Non-pigmented ciliary epithelial cell (primary cell): ENCODE results near the gene WNT7A.

Experiments used
- DNase-seq: peaks from one replicate; pipeline ENCODE4 v3.0.0-alpha.2; 2010; ENCODE audit warnings: low read depth

WNT7A gene

DNA sequence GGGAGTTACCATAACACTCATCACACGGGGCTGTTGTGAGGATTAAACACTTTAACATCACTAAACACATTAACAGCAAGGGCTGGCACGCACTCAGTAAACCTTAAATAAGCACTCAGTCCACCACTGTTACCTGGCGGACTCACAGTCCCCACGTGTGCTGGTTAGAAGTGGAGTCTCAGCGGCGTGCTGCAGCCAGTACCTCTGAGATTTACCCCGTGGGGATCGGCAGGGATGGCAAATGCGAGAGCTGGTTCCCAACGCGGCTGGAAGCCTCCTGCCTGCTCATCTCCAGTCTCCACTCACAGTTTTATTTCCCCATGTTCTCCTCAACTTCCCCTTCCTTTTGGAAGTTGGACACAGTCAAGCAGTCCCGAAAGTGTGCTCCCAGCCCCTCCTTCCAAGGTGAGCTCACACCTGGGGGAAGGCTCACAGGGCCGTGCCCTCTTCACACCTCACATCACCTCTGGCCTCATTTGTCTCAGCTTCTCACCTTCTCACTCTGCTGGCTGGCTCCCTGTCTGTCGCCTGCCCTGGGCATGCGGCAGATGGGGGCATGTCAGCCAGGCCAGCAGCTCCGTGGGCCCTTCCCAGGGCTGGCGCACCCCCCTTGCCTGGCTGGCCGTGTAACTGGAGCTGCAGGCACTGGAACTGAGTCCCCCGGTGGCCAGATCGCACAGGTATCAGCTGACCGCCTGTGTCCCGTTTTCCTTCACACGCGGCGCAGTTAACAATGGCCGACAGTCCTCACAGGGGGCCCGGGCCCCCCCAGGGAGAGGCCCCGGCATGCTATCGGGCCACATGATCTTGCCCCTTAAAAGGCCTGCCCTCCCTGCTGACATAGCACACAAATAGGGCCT is 87.1 kb downstream of the WNT7A start:
- no peak for DNase-seq

DNA sequence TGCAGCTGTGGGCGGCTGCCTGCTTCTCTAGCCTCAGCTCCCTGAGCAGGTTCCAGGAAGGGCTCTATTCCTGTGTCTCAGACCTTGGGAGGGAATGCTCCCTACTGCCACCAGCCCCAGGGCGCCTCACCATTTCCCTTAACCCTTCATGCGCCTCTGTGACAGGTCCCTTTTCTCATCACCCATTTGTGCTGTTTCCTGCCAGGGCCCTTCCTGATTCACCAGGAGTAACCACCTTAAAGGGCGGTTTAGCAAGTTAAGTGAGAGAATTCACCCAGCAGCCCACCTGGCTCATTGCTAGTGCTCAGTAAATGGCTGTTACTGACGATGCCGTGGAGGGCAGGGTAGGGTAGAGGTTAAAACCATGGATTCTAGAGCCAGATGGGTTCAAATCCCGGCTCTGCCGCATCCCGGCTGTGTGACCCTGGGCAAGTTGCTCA is 87.8 kb downstream of the WNT7A start:
- no peak for DNase-seq

DNA sequence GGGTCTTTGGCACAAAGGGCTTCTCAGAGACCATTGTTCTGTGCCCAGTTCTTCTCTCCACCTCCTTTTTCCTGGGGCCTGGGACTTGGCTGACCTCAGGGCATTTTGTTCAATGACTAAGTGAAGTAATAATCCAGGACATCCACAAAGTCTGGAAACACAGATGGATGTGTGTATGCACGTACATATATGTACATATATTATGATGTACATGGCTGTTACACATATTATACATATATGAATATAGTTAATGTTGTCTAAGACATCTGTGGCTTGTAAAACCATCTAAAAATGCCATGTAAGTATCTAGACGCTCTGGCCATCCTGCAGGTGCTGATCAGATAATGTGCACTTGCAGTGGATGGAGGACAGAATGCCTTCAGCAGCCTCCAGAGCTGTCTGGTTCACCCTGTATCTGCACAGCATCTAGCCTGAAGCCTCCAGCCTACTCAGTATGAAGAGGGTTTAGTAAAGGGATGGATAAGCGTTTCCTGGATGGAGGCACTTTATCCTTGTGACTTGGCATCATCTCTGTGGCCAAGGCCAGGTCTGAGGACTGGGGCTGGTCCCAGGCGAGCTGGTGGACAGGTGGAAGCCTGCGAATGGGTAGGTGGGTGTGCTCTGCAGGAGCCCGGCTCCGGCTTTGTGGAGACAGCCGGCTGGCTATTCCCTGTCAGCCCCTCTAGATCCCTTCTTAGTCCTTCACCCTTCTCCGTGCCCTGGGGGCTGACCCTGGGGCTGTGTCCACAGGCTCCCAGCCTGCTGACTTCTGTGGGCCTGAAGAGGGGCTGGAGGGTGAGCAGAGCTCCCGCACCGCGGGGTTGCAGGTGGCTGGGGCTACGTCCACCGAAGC is 88.4 kb downstream of the WNT7A start:
- DNase-seq: no peak

DNA sequence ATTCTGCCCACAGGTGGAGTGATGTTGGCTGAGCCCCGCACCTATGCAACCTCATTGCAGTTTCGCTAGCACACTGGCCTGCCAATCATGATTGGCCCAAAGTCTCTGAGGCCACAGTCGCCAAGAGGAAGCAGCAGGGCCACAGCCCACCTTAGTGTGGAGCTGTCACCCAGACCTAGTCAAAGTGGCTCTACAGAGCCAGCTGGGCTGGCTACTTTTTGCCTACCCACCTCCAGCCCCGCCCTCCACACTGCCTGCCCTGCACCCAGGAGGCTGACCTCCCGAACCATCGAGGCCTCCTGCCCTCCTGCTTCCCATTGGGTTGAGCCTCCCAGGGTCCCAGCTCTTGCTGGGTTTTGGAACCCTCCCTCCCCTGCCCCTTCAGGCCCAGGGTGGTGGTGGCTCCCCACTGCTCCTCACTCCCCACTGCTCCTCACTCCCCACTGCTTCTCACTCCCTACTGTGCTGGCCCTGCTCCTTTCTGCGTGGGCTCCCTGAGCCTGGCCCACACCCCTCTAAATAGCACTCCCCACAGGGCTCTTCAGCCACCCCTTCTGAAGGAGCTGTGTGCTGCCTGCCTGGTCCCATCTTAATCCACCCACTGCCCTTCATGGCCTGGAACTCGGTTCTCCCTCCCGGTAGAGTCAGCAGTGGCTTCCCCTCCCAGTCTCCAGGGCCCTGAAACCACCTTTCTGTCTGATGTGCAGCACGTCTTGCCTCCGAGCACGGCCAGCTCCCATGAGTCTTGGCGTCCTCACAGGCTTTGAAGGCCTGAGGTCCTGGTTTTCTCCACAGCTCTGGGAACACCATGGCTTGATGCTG is 89.3 kb downstream of the WNT7A start:
- DNase-seq: no peak

DNA sequence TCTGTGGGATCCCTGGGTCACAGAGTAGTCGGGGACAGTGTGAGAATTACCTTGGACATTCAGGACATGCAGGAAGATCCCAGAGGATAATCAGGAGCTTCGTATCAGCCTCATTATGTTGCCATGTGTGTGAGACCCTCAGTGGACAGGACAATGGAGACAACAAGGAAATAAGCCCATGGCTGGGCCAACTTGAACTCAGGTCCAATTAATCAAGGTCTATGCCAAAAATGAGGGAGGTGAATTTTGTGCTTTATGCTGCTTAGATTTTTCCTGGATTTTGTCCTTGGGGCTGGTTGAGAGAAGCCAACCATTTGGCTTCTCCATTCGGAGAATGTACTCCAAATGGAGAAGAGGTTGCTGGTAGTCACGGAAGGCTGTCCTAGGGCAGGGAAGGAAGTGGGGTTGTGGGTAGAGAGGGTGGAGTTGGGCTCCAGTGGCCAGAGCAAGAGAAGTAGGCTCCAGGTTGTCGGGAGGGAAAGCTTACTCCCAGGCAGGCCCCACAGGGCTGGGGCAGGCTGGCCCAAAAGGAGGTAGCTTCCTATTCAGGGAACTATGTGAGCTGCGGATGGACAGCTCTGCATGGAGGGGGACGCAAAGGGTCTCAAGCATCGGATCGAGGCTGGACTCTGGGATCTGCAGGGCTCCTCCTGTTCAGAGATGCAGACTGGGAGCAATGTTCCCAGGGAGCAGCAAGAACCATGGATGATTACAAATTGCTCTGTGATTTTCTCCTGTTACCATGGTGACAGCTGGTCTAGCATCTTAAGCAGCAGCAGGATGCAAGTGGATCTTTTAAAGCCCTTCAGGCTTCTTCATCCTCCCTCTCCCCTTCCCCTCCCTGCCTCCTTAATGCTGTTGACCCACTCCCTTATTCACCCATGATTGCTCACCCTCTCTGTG is 91.1 kb downstream of the WNT7A start:
- DNase-seq: no peak

DNA sequence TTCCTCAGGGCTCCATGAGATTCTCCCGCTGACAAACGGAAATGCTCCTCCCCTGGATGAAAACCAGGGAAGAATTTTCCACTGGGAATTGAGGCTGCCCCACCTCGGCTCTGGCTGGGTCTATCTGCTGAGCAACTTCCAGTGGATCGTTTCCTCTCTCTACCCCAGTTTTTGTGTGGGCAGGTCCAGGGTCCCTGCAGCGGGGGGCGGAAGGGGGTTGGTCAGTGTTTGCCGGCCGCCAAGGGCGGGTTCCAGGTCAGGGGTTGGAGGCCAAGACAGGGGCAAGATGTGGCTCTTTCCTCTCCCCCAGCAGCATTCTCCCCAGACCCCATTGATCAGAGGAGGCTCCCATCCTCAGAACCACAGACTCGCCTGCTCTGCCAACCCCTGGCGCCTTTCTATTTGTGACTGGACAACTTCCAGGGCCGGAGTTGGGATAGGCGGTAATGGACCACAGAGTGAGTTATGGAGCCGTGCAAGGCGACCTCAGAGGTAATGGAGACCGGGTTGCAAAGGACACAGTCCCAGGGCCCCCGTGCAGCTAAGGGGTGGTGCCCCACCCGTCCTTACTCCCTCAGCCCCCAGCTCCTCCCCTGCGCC is 92.2 kb downstream of the WNT7A start:
- no peak for DNase-seq

DNA sequence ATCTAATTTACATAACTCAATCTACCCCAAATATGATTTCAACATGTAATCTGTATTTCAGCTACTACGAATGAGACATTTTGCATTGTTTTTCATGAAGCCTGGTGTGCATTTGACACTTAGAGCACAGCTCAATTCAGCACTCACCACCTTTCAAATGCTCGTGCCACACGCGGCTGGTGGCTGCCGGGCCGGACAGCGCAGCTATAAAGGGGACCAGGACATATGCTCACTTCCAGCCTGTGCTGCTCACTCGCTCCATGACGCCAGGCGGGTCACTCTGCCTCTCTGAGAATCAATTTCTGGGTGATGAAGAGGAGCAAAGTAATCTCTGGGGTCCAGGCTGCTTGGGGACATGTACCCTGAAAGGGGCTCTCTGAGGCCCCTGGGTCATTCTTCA is 93.1 kb downstream of the WNT7A start:
- DNase-seq: no peak

DNA sequence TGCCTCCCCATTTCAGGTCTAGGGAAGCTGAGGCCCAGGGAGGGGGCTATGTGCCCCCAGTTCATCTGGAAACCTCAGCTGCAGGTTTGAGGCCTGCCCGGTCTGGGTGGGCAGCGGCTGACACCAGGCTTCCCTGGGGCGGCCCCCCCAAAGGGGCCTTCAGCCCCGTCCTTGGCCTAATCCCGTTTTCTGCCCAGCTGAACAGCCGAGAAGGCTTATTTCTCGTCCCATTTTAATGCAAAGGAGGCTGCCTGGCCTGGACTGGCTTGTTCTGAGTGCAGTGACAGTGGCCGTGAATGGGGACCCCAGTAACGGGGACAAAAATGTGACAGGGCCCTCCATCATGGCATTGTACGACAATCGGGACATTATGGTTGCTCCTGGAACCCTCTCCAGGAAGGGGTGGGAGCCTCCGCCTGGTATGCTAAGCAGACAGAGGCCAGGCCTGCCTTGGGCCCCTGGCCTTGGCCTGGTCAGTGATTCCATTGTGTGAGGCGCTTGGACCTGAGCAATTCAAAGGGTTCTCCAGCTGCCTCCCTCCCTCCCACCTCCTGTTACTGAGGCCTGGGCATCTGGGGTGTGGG is 93.9 kb downstream of the WNT7A start:
- DNase-seq: no peak

DNA sequence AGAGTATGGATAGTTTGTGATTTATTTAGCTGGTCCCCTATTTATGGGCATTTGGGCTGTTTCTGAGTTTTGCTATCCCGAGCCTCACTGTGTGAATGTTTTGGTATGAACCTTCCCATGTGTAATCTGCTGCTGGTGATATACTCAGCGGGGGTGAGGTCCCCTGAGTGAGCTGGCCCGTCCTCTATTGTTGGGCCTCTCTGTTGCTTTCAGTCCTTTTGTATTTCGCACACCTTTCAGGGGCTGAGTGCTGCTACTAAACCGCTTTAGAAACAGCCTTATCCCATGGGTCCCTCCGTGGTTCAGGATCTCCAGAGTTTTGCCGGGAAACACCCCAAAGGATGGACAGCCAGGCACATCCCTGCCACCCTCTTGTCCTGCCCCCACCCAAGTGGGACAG is 94.5 kb downstream of the WNT7A start:
- DNase-seq: no peak

DNA sequence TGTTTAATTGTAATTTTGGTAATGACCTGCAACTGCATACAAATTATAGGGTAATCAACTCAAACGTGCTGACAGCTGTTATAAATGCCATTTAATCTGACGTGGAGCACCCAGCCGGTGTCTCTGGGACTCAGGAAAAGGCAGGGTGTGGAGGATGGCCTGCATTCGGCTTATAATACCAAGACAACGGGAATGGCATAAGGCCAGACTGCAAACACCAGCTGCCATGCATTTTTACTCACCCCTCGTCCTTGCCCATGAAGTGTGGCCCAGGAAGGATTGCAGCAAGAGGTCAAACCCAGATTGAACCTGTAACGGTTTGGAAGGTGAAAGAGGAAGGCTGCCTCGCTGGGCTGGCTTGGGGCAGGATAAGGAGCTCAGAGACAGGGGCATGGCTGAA is 96.4 kb downstream of the WNT7A start:
- DNase-seq: no peak

DNA sequence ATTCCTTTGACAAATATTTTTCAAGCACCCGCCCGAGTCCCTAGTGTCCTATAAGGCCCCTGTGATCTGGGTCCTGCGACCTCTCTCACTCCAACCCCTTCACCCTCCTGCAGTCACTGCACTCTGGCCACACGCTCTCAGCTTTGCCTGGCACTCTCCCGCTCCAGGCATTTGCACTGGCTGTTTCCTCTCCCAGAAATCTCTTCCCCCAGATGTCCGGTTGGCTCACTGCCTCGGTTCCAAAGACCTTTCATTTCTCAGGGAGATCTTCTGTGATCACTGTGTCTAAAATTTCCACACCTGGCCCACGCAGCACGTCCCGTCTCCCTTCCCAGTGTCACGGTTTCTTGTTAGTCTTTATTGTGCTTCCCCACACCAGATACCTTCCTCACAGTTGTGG is 97.4 kb downstream of the WNT7A start:
- DNase-seq: no peak

DNA sequence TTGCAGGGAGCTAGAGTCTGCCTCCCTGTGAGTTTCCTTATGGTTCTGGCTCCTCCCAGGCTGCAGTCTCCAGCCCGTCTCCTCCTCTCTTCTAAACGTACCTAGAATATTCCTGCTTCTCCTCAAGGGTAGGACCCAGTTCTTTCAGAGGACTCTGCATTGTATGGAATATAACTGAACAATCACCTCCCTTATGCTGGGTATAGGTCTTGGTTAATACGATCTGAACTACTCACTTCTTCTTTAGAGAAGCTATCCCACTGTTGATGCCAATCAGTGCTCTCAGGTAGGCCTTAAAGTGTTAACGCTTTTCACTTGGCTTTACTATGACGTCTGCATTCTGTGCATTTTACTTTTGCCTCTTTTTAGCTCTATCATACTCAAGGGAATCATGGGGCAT is 98.5 kb downstream of the WNT7A start:
- DNase-seq: no peak

DNA sequence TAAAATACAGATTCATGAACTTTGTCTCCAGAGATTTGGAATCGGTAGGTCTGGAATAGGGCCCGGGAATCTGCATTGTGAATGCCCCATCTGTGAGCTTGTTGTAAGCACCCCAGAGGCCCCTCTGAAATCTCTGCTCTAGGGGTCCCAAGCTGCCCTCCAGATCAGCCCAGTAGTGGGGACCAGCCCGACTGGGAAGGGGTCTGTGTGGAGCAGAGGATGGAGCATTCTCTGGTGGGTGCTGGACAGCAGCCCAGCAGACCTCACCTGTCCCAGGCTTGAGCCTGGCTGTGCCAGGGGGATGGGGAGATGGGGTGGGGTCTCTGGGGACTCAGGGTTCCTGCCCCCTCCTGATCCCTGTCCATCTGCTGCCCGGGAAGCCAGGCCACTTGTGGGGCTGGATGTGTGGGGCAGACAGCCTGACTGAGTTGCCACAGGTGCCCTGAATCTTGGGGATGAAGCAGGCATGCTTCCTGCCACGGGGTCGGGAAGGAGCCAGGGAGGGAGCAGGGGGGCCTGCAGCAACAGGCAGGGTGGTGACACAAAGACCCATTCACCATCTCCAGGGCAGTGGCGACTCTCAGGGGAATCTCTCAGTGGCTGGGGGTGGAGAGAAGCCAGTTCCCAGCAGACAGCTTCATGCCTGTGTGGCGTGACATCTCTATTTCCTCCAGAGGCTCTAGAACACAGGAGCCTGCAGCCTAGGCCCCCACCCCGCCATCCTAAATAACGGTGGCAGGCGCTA is 99.3 kb downstream of the WNT7A start:
- DNase-seq: no peak

DNA sequence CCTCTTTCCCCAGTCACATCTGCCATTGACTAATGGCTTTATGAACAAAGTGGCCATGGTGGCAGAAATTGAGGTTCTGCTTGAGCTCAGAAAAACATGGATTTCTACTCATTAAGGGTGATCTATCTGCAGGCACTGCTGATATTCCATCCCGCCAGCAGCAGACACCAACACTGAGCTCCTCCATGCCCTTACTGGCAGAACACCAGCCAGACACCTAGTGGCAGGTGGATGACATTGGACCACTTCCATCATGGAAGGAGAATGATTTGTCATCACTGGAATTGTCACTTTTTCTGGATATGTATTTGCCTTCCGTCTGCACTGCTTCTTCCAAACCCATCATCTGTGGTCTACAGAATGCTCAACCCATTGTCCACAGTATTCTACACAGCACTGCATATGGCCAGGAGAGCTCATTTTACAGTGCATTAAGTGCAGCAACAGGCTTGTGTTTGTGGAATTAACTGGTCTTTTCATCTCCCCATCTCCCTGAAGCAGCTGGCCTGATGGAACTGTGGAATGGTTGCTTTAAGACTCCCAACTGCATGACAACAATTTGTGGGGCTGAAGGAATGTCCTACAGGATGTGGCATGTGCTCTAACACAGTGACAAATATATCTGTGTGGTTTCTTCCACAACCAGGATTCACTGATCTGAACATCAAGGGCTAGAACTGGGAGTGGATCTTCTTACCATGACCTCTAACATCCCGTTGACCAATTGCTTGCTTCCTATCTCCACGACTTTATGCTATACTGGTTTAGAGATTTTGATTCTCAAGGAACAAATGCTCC is 103.4 kb downstream of the WNT7A start:
- no peak for DNase-seq

DNA sequence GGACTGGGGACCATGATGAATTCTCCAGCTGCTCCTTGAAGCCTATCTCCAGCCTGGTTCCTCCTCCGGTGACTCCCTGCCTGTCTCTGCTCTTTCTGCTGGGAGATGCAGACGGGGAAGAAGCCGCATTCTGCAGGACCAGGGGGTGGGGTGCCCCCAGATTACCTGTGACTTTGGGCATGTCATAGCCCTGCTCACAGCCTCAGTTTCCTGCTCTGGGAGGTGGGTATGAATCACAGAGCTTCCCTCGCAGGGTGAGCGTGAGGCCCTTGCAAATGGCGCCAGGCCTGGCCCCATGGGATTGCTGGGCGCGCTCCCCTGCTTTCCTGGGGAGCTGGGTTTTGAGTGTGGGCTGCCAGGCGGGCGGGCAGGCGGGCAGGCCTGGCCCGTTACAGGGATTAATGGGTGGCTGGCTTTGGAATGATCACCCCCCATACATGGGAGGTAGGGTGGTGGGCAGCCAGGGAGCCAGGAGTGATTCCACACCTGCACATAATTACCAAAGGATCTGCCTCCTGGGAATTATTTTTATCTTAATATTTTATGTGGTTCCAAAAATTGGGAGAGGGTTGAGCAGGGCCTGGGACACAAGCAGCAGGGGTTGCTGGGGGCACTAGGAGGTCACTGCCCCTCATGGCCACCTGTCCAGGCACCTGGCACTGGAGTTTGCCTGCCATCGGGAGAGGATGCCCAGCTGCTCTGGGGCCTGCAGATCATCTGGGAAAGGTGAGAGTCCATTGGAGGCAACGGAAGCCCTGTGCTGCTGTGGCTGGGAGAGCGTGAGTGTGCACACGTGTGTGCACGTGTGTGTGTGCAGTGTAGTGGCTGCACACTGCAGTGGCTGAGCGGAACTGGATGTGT is 106.8 kb downstream of the WNT7A start:
- no peak for DNase-seq

DNA sequence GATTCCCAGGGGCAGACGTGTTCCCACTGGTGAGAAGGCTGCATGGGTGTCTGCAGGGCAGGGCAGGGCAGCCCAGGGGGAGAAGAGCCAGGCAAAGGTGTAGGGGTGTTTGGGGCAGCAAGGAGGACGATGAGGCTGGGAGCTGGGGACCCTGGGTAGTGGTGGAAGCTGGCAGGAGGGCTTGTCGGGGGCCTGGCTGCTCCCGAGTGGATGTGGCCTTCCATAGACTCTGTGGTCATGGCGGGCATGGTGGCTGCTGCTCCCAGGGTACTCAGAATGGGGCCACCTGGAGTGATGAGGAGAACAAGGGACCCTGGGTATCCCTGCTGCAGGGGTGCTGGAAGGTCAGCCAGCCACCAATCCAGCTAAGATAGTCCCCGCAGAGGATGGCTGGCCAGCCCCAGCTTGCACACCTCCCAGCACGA is 107.5 kb downstream of the WNT7A start:
- no peak for DNase-seq

DNA sequence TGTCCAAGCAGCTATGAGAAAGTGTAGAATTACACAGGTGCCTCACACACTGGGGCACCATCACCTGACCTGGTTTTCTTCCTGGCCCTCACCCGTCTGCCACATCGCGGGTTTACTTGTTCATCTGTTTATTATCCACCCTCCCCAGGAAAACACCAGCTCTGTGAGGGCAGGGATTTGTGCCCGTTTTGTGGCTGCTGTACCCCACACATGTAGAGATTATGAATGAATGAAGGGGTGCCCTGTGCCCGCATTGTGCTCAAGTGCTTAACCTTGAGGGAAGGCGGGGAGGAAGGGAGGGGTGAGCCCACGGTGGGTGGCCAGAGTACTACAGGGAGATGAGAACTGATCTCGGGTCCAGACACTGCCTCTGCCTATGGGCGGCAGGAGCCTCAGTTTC is 108.4 kb downstream of the WNT7A start:
- DNase-seq: no peak
